Thymus (tissue), 11 donors: ENCODE results near the gene TNC. TPM values are rescaled to one million over a fixed set of nuclear protein-coding genes. Genes with fewer than 3 reads are reported as not detected.

Experiments
- DNase-seq, 9 donors: peaks; one replicate each; pipeline ENCODE4 v3.0.0-alpha.2; 2013; ENCODE audit warnings: low spot score in 9 of 9, low read depth in 6 of 9, missing footprints in 1 of 9
- H3K27ac ChIP-seq, 2 donors: one replicate each; pipeline ENCODE4 v1.5.1; 2013; ENCODE audit warnings: control low read depth in 1 of 2, low read depth in 1 of 2, low read length in 1 of 2, mild to moderate bottlenecking in 1 of 2, moderate library complexity in 1 of 2
- H3K27me3 ChIP-seq, 2 donors: one replicate each; pipeline ENCODE4 v1.5.1; 2013; ENCODE audit warnings: low read length in 1 of 2; ENCODE audit not compliant: control insufficient read depth in 2 of 2, insufficient read depth in 1 of 2
- H3K36me3 ChIP-seq, 2 donors: one replicate each; pipeline ENCODE4 v1.5.1; 2013; ENCODE audit warnings: low read length in 1 of 2, mild to moderate bottlenecking in 1 of 2, moderate library complexity in 1 of 2; ENCODE audit not compliant: control insufficient read depth in 2 of 2, insufficient read depth in 2 of 2
- H3K4me1 ChIP-seq, 2 donors: one replicate each; pipeline ENCODE4 v1.5.1; 2013; ENCODE audit warnings: low read length in 2 of 2; ENCODE audit not compliant: control insufficient read depth in 2 of 2, insufficient read depth in 2 of 2
- H3K4me3 ChIP-seq, 2 donors: one replicate each; pipeline ENCODE4 v1.5.1; 2013; ENCODE audit warnings: low read length in 2 of 2, control low read depth in 1 of 2, mild to moderate bottlenecking in 1 of 2
- H3K9me3 ChIP-seq, 2 donors: one replicate each; pipeline ENCODE4 v1.5.1; 2013; ENCODE audit warnings: low read length in 1 of 2, mild to moderate bottlenecking in 1 of 2; ENCODE audit not compliant: control insufficient read depth in 2 of 2, insufficient read depth in 1 of 2
- WGBS: extraction: QIAGEN DNeasy Blood & Tissue Kit; methylation state at CpG from one replicate; pipeline ENCODE4 v1.1.7; 2013; 5-methylcytosine and 5-hydroxymethylcytosine counted together
- polyA plus RNA-seq: library from polyadenylated mRNA; stranded (reverse); fragments of 200-250 nt; gene quantifications from one replicate; pipeline ENCODE4 v1.2.3, GENCODE V29; 2013
- total RNA-seq: library from RNA; stranded (reverse); fragments of 120-200 nt; gene quantifications from one replicate; pipeline ENCODE4 v1.2.4, GENCODE V29; 2013
- donor health status: healthy.

The TNC gene
- total and polyA plus RNA-seq, 2 donors = 11.0 to 31.5 TPM

DNA sequence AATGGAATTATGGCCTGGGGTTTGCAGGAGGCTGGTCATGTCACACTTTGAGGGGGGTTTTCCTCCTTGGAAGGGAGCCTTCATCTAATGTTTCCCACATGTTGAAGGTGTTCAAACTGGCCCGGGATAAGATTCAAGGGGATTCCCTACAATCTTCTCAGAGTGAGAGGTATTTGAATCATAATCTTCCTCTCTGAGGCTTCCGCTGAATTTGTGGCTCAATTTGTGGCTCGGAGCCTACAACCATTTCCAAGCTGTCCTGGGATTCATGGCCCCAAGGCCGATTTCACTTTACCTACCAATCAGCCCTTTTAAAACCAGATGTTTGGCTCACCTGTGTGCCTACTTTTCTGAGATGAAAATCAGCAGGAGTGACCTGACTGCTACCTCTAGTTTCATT is 3.9 kb downstream of the TNC start:
- WGBS = 91% methylated on average over 4 of the region's 4 CpGs

GRCh38 chr9:115111874-115112273 is 6.1 kb downstream of the TNC start:
- DNase-seq = no peak
- Histone ChIP-seq H3K36me3 (no peaks in the 10 kb centered on the region), H3K9me3 (no peaks in the 10 kb centered on the region), H3K27me3 (peaks cover 4 to 8% of the 10 kb centered on the region in 2 donors), H3K4me3 (no peak overlapping the region), H3K27ac (no peak overlapping the region), H3K4me1 (peaks cover 0 to 3% of the 10 kb centered on the region in 2 donors)
- 95% methylated on average over 4 of the region's 4 CpGs for WGBS

More for the DNA sequence above, 3.9 kb downstream of the TNC start:
- no peaks in the 10 kb centered on the region for H3K36me3 ChIP-seq
- no peaks in the 10 kb centered on the region for H3K9me3 ChIP-seq
- DNase-seq = peak in 1 of 9 donors; percentile 17
- H3K4me3 ChIP-seq = no peak overlapping the region
- peaks cover 15 to 28% of the 10 kb centered on the region in 2 donors for H3K27me3 ChIP-seq
- no peaks in the 10 kb centered on the region for H3K4me1 ChIP-seq
- H3K27ac ChIP-seq = peak overlapping the region in 1 of 2 donors; percentile 46

- Histone ChIP-seq H3K36me3 (no peaks in the 10 kb centered on the region), H3K4me1 (peaks cover 0 to 3% of the 10 kb centered on the region in 2 donors), H3K4me3 (no peak overlapping the region), H3K27me3 (no peaks in the 10 kb centered on the region), H3K27ac (no peak overlapping the region), H3K9me3 (no peaks in the 10 kb centered on the region)
- 92% methylated on average over 1 of the region's 1 CpG for WGBS
- no peak for DNase-seq
Observed at GRCh38 chr9:115109486-115109885, 8.5 kb downstream of the TNC start.

- peaks cover 0 to 3% of the 10 kb centered on the region in 2 donors for H3K4me1 ChIP-seq
- WGBS = 94% methylated on average over 2 of the region's 2 CpGs
- no peaks in the 10 kb centered on the region for H3K27me3 ChIP-seq
- peak overlapping the region in 1 of 2 donors; percentile 62 for H3K27ac ChIP-seq
- no peak for DNase-seq
- no peak overlapping the region for H3K4me3 ChIP-seq
- no peaks in the 10 kb centered on the region for H3K36me3 ChIP-seq
- no peaks in the 10 kb centered on the region for H3K9me3 ChIP-seq
Observed at GRCh38 chr9:115107701-115108100, 10.3 kb downstream of the TNC start.

GRCh38 chr9:115106642-115107041 is 11.3 kb downstream of the TNC start:
- DNase-seq = no peak
- Histone ChIP-seq H3K27me3 (no peaks in the 10 kb centered on the region), H3K4me3 (no peak overlapping the region), H3K9me3 (no peaks in the 10 kb centered on the region), H3K36me3 (no peaks in the 10 kb centered on the region), H3K27ac (peak overlapping the region in 1 of 2 donors; percentile 66), H3K4me1 (peaks cover 0 to 3% of the 10 kb centered on the region in 2 donors)
- WGBS = 44% methylated on average over 2 of the region's 2 CpGs

DNA sequence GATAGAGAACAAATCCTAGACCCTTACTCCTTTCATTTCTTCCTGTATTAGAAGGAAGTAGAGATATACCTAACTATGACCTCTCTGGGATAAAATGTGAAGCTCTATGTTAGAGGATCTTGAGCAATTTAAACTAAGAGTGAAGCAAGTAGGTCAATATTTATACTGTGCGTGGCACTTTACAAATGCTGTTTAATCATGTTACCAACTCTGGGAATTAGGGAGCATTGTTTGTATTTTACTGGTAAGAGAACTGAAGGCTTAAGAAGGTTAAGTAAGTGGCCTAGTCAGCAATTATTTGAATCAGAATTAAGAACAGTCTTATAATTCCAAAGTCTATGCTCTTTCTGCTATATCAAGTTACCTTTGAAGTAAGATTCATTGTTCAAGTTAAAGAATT is 12.0 kb downstream of the TNC start:
- no peaks in the 10 kb centered on the region for H3K27me3 ChIP-seq
- H3K36me3 ChIP-seq = no peaks in the 10 kb centered on the region
- peak overlapping the region in 1 of 2 donors; percentile 66 for H3K27ac ChIP-seq
- H3K4me3 ChIP-seq = no peak overlapping the region
- peaks cover 0 to 3% of the 10 kb centered on the region in 2 donors for H3K4me1 ChIP-seq
- no peak for DNase-seq
- WGBS = 94% methylated on average over 1 of the region's 1 CpG
- H3K9me3 ChIP-seq = no peaks in the 10 kb centered on the region

DNA sequence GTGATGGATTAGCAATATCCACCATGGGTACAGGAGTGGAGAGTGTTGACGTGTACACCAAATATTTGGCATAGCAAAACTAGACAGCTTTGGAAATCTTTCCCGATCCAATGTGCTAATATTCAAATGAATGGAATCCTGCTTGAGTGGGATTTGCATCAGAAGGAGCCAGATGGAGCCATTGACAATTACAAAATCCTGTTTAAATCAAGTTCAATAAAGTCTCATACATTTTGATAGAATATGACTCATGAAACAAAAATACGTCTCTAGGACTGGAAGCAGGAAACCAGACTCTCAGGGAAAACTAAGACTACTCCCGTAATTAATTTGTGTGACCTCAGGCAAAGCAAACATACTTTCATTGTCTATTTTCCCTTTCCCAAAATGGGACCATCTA is 13.0 kb downstream of the TNC start:
- no peaks in the 10 kb centered on the region for H3K27me3 ChIP-seq
- DNase-seq = no peak
- no peaks in the 10 kb centered on the region for H3K9me3 ChIP-seq
- peaks cover 0 to 3% of the 10 kb centered on the region in 2 donors for H3K4me1 ChIP-seq
- no peaks in the 10 kb centered on the region for H3K36me3 ChIP-seq
- 96% methylated on average over 4 of the region's 4 CpGs for WGBS
- no peak overlapping the region for H3K4me3 ChIP-seq
- H3K27ac ChIP-seq = no peak overlapping the region

DNA sequence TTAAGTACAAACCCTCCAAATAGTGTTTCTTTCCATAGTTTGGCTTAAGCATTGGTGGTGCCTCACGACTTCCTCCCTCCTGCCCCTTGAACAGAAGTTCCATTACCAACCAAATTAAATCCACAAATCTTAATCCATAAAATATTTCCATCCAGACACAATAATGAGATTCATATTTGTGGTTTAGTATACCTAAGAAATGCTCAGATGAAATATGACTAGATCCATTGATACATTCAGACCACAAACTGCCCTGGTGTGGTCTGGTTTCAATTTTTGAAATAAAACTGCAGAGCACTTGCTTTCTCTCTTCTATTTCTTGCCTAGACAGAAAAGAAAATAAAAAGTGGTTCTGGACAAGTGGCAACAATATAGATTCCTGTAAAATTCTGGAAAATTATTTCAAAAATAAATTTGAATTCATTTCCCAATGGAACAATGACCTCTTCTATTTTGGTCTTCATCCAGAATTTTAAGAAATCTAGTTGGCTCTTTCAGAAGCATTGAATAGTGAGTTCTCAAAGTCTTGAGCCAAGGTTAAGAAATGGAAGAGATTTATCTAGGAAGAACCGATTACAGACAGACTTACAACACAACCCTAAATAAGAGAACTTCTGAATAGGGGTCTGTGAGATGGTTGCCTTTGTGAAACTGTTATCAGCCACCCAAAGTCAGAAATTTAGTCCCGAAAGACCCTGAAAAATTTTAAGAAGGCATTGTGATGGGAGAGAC is 14.0 kb downstream of the TNC start:
- Histone ChIP-seq H3K27ac (no peak overlapping the region), H3K9me3 (no peaks in the 10 kb centered on the region), H3K27me3 (no peaks in the 10 kb centered on the region), H3K4me1 (peaks cover 0 to 3% of the 10 kb centered on the region in 2 donors), H3K4me3 (no peak overlapping the region), H3K36me3 (no peaks in the 10 kb centered on the region)
- 99% methylated on average over 3 of the region's 3 CpGs for WGBS
- no peak for DNase-seq

GRCh38 chr9:115099901-115100300 is 18.1 kb downstream of the TNC start:
- WGBS = 95% methylated on average over 1 of the region's 1 CpG
- no peaks in the 10 kb centered on the region for H3K36me3 ChIP-seq
- no peak overlapping the region for H3K27ac ChIP-seq
- DNase-seq = peak in 1 of 9 donors; percentile 10
- H3K27me3 ChIP-seq = no peaks in the 10 kb centered on the region
- no peak overlapping the region for H3K4me3 ChIP-seq
- no peaks in the 10 kb centered on the region for H3K9me3 ChIP-seq
- H3K4me1 ChIP-seq = no peaks in the 10 kb centered on the region
